NT2/D1 (cell line): ENCODE data around the gene CHEK2.

Experiments used
- SUZ12 ChIP-seq: IDR thresholded peaks from 2 replicates; pipeline ENCODE4 v1.6.1; 2011; ENCODE audit not compliant: insufficient read length, insufficient read depth; ENCODE audit errors: extremely low read depth
- ZNF274 ChIP-seq: IDR thresholded peaks from 2 replicates; pipeline ENCODE4 v1.6.1; 2011; ENCODE audit warnings: mild to moderate bottlenecking, low read depth, low read length

DNA sequence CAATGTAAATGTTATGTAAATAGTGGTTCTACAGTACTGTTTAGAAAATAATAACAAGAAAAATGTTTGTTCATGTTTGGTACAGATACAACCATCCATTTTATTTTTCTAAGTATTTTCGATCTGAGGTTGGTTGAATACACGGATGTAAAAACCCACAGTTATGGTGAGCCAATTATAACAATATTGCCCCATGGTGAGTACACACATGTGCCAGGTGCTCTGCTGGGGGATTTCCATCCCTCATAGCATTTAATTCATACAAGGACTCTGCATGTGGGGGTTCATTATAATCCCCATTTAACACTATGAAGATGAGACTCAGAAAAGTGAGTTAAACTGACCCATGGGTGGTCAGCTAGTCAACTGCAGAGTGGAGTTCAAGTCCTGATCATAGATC, 38.7 kb downstream of the CHEK2 start:
- TF ChIP-seq SUZ12, result no peak
- TF ChIP-seq ZNF274, result no peak
